CD14-positive monocyte (primary cell): ENCODE data around the gene GIGYF2. TPM values are rescaled to one million over a fixed set of nuclear protein-coding genes. Genes with fewer than 3 reads are reported as not detected.
"Not testable (repeated sequence)": the region's sequence is repeated elsewhere in the genome, so short reads cannot be mapped to it uniquely, and the experiment has no call there.

ENCODE experiments used
- DNase-seq, 3 donors: peaks; one replicate each; pipeline ENCODE4 v3.0.0-alpha.2; 2011 to 2022
- H2AFZ ChIP-seq: 2 replicates; pipeline ENCODE4 v1.6.0; 2012; ENCODE audit warnings: mild to moderate bottlenecking, low read depth, low read length, inconsistent platforms; ENCODE audit not compliant: insufficient read depth, poor library complexity, severe bottlenecking
- H3K27ac ChIP-seq, 2 donors: 1 replicate in 1 of 2; 2 replicates in 1 of 2; pipeline ENCODE4 v1.5.1; 2012 to 2013; ENCODE audit warnings: low read length in 2 of 2, control low read depth in 1 of 2, inconsistent platforms in 1 of 2, low read depth in 1 of 2, mild to moderate bottlenecking in 1 of 2
- H3K27me3 ChIP-seq, 2 donors: one replicate each; pipeline versions ENCODE4 v1.6.0 to v1.6.1; 2011 to 2013; ENCODE audit warnings: low read length in 2 of 2; ENCODE audit not compliant: control insufficient read depth in 2 of 2, insufficient read depth in 2 of 2
- H3K36me3 ChIP-seq, 2 donors: replicated peaks in 1 of 2; 1 replicate in 1 of 2; 2 replicates in 1 of 2; pipeline versions ENCODE4 v1.5.1 to v1.6.1; 2012 to 2013; ENCODE audit warnings: low read length in 2 of 2, control low read depth in 1 of 2, inconsistent platforms in 1 of 2, mild to moderate bottlenecking in 1 of 2; ENCODE audit not compliant: insufficient read depth in 2 of 2, control insufficient read depth in 1 of 2
- H3K4me1 ChIP-seq, 2 donors: 1 replicate in 1 of 2; 2 replicates in 1 of 2; pipeline versions ENCODE4 v1.5.1 to v1.6.1; 2012 to 2013; ENCODE audit warnings: low read length in 2 of 2, control low read depth in 1 of 2, inconsistent platforms in 1 of 2, mild to moderate bottlenecking in 1 of 2, moderate library complexity in 1 of 2; ENCODE audit not compliant: insufficient read depth in 2 of 2, control insufficient read depth in 1 of 2
- H3K4me2 ChIP-seq: replicated peaks from 2 replicates; pipeline ENCODE3; 2012; ENCODE audit warnings: low read length, moderate library complexity, mild to moderate bottlenecking; ENCODE audit not compliant: poor library complexity, severe bottlenecking; ENCODE audit errors: extremely low read depth
- H3K4me3 ChIP-seq, 3 experiments: fragments of 200-600 bp in 1 of 3; sonication (generic) in 1 of 3; replicated peaks in 1 of 3; 1 replicate in 2 of 3; 2 replicates in 1 of 3; pipeline ENCODE4 v1.5.1; 2011 to 2013; ENCODE audit warnings: low read length in 3 of 3, mild to moderate bottlenecking in 3 of 3, control low read depth in 2 of 3, low read depth in 2 of 3, inconsistent platforms in 1 of 3, moderate library complexity in 1 of 3
- H3K79me2 ChIP-seq: 2 replicates; pipeline ENCODE4 v1.6.0; 2012; ENCODE audit warnings: mild to moderate bottlenecking, control low read depth, inconsistent platforms, low read length, moderate library complexity; ENCODE audit not compliant: insufficient read depth
- H3K9ac ChIP-seq: 2 replicates; pipeline ENCODE4 v1.6.0; 2017; ENCODE audit warnings: low read length, mild to moderate bottlenecking; ENCODE audit not compliant: insufficient read depth, poor library complexity, severe bottlenecking
- H3K9me3 ChIP-seq, 2 donors: replicated peaks in 1 of 2; 1 replicate in 1 of 2; 2 replicates in 1 of 2; pipeline versions ENCODE4 v1.5.1 to v1.6.1; 2012 to 2013; ENCODE audit warnings: low read length in 2 of 2, control low read depth in 1 of 2; ENCODE audit not compliant: control insufficient read depth in 1 of 2, insufficient read depth in 1 of 2
- H4K20me1 ChIP-seq: 2 replicates; pipeline ENCODE4 v1.6.0; 2012; ENCODE audit warnings: mild to moderate bottlenecking, low read length, control low read depth, moderate library complexity; ENCODE audit not compliant: insufficient read depth
- H3K27ac Mint-ChIP-seq, 7 donors: one replicate each; pipeline ENCODE4 v1.8.0; 2020; ENCODE audit warnings: mild to moderate bottlenecking in 7 of 7, mixed read lengths in 7 of 7, moderate library complexity in 6 of 7, inconsistent platforms in 2 of 7
- H3K27me3 Mint-ChIP-seq, 3 donors: one replicate each; pipeline ENCODE4 v1.8.0; 2021 to 2022; ENCODE audit warnings: low read depth in 3 of 3, mild to moderate bottlenecking in 3 of 3, mixed read lengths in 3 of 3, moderate library complexity in 3 of 3, inconsistent platforms in 1 of 3
- H3K36me3 Mint-ChIP-seq, 2 donors: one replicate each; pipeline ENCODE4 v1.8.0; 2020; ENCODE audit warnings: mixed read lengths in 2 of 2, inconsistent platforms in 1 of 2, mild to moderate bottlenecking in 1 of 2
- H3K4me1 Mint-ChIP-seq: one replicate; pipeline ENCODE4 v1.8.0; 2020; ENCODE audit warnings: mild to moderate bottlenecking, mixed read lengths
- H3K4me3 Mint-ChIP-seq, 2 donors: one replicate each; pipeline ENCODE4 v1.8.0; 2020; ENCODE audit warnings: mild to moderate bottlenecking in 2 of 2, mixed read lengths in 2 of 2, moderate library complexity in 1 of 2
- H3K9me3 Mint-ChIP-seq, 7 donors: one replicate each; pipeline ENCODE4 v1.8.0; 2020 to 2022; ENCODE audit warnings: mixed read lengths in 7 of 7, mild to moderate bottlenecking in 6 of 7, moderate library complexity in 6 of 7, inconsistent platforms in 2 of 7
- CTCF ChIP-seq: fragments of 200-600 bp; IDR thresholded peaks from one replicate; pipeline ENCODE4 v1.8.0; 2022; ENCODE audit warnings: antibody characterized with exemption, mild to moderate bottlenecking
- WGBS: methylation state at CpG from one replicate; pipeline ENCODE4 v1.1.5; 2013; ENCODE audit warnings: missing lambda C conversion rate; ENCODE audit not compliant: insufficient coverage; 5-methylcytosine and 5-hydroxymethylcytosine counted together
- intact Hi-C, 2 donors: fragments of 100-400 bp; cut with micrococcal nuclease; formaldehyde crosslinking; loops; one replicate each; pipeline versions ENCODE4 v1.15.0 to v1.15.1; 2023
- polyA plus RNA-seq, 3 donors: library from polyadenylated mRNA; depleted of rRNA in 1 of 3; unstranded in 2 of 3; stranded (reverse) in 1 of 3; fragments of 300-500 nt in 2 of 3; fragments of >200 nt in 1 of 3; fragmentation: Illumina TruSeq in 2 of 3; gene quantifications; 1 replicate in 2 of 3; 2 replicates in 1 of 3; pipeline ENCODE4 v1.2.3, GENCODE V29; 2012 to 2021

The GIGYF2 gene
- polyA plus RNA-seq, 3 donors = 7.7 to 20.7 (median 17.3) TPM

DNA sequence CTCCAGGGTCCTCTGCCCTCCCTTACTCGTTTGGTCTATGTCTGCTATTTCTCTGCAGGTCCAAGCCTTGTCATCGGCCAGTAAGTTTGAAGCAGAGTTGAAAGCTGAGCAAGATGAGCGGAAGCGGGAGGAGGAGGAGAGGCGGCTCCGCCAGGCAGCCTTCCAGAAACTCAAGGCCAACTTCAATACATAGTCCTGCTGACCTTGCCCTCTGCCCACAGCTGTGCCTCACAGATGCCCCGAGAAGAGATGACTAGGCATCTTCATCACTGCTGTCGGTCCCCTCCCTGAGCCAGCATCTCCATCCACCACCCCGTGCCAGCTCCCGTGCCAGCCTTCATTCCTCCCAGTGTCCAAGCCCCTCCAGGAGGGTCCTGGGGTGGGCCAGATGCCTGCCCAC, 15.6 kb upstream of the GIGYF2 start:
- Mint-ChIP-seq H3K4me1 (no peaks in the 10 kb centered on the region), H3K4me3 (no peak overlapping the region), H3K27me3 (peaks cover 8 to 14% (median 8%) of the 10 kb centered on the region in 3 donors), H3K36me3 (no peaks in the 10 kb centered on the region), H3K27ac (no peak overlapping the region), H3K9me3 (no peaks in the 10 kb centered on the region)
- intact Hi-C loops = no loop called here
- no peaks in the 10 kb centered on the region for H3K9me3 ChIP-seq
- no peak overlapping the region for H3K27ac ChIP-seq
- DNase-seq = no peak
- H3K9ac ChIP-seq = no peak overlapping the region
- H3K36me3 ChIP-seq = no peaks in the 10 kb centered on the region
- H3K4me1 ChIP-seq = no peaks in the 10 kb centered on the region
- no peaks in the 10 kb centered on the region for H3K27me3 ChIP-seq
- no peak overlapping the region for H3K4me3 ChIP-seq
- H3K4me2 ChIP-seq = no peak overlapping the region
- no peaks in the 10 kb centered on the region for H4K20me1 ChIP-seq
- WGBS = 97% methylated on average over 8 of the region's 10 CpGs
- no peak overlapping the region for H2AFZ ChIP-seq
- H3K79me2 ChIP-seq = no peaks in the 10 kb centered on the region
- TF ChIP-seq CTCF = no peak

- Histone ChIP-seq H3K9me3 (no peaks in the 10 kb centered on the region), H3K27me3 (no peaks in the 10 kb centered on the region), H3K4me1 (no peaks in the 10 kb centered on the region), H3K9ac (no peak overlapping the region), H3K4me3 (no peak overlapping the region), H2AFZ (no peak overlapping the region), H3K4me2 (no peak overlapping the region), H3K27ac (no peak overlapping the region), H3K79me2 (no peaks in the 10 kb centered on the region), H4K20me1 (no peaks in the 10 kb centered on the region), H3K36me3 (no peaks in the 10 kb centered on the region)
- Mint-ChIP-seq H3K27ac (no peak overlapping the region), H3K36me3 (no peaks in the 10 kb centered on the region), H3K27me3 (peaks cover 3 to 12% (median 8%) of the 10 kb centered on the region in 3 donors), H3K4me1 (no peaks in the 10 kb centered on the region), H3K9me3 (no peaks in the 10 kb centered on the region), H3K4me3 (no peak overlapping the region)
- intact Hi-C loops = no loop called here
- no CpG with 5 or more reads among the region's 1 CpG for WGBS
- no peak for DNase-seq
- no peak for TF ChIP-seq CTCF
These were observed 13.8 kb upstream of the GIGYF2 start for GRCh38 chr2:232683368-232683767.

DNA sequence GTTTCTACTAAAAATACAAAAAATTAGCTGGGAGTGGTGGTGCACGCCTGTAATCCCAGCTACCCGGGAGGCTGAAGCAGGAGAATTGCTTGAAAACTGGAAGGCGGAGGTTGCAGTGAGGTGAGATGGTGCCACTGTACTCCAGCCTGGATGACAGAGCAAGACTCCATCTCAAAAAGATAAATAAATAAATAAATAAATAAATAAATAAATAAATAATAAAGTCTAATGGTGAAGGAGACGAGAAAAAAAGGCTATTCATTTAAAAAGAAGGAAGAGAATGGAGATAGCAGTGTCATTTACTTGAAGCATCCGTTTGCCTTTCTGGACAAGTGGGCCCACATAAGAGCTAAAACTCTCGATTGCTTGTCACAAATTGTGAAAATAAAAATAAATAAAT, 11.7 kb upstream of the GIGYF2 start:
- H3K4me2 ChIP-seq, H3K36me3 Mint-ChIP-seq, H3K36me3 ChIP-seq, H3K4me1 Mint-ChIP-seq, DNase-seq, H3K27me3 ChIP-seq, H3K27ac ChIP-seq, H3K9me3 ChIP-seq, H3K4me3 ChIP-seq, intact Hi-C loops, H2AFZ ChIP-seq, H3K9me3 Mint-ChIP-seq, H3K4me1 ChIP-seq, H3K27me3 Mint-ChIP-seq, H4K20me1 ChIP-seq, H3K4me3 Mint-ChIP-seq, H3K9ac ChIP-seq, H3K79me2 ChIP-seq, H3K27ac Mint-ChIP-seq: not testable (repeated sequence)
- 92% methylated on average over 2 of the region's 6 CpGs for WGBS
